Esophagus muscularis mucosa (tissue), 4 donors: Measurements from ENCODE around the gene DSCAML1. TPM values are rescaled to one million over a fixed set of nuclear protein-coding genes. Genes with fewer than 3 reads are reported as not detected.

Experiments
- DNase-seq: peaks from one replicate; pipeline ENCODE4 v3.0.0-alpha.2; 2017; ENCODE audit errors: extremely low spot score
- H3K27ac ChIP-seq, 4 donors: fragments of 200-600 bp; sonication (generic); replicated peaks in 1 of 4; 1 replicate in 3 of 4; 2 replicates in 1 of 4; pipeline ENCODE4 v1.5.1; 2016 to 2019; ENCODE audit warnings: mild to moderate bottlenecking in 1 of 4
- H3K27me3 ChIP-seq, 4 donors: fragments of 200-600 bp; sonication (generic); one replicate each; pipeline versions ENCODE4 v1.5.1 to v1.6.0; 2016 to 2019
- H3K36me3 ChIP-seq, 4 donors: fragments of 200-600 bp; sonication (generic); one replicate each; pipeline ENCODE4 v1.5.1; 2016 to 2019
- H3K4me1 ChIP-seq, 4 donors: fragments of 200-600 bp; sonication (generic); one replicate each; pipeline ENCODE4 v1.5.1; 2016 to 2019
- H3K4me3 ChIP-seq, 4 donors: fragments of 200-600 bp; sonication (generic); 1 replicate in 2 of 4; 2 replicates in 2 of 4; pipeline ENCODE4 v1.5.1; 2016 to 2019; ENCODE audit warnings: mild to moderate bottlenecking in 4 of 4, moderate library complexity in 1 of 4
- H3K9me3 ChIP-seq, 4 donors: fragments of 200-600 bp; sonication (generic); 1 replicate in 3 of 4; 2 replicates in 1 of 4; pipeline ENCODE4 v1.5.1; 2016 to 2019
- EP300 ChIP-seq: sonication (generic); formaldehyde crosslinking; IDR thresholded peaks from one replicate; pipeline ENCODE4 v1.6.1; 2017; ENCODE audit warnings: antibody characterized with exemption
- POLR2A ChIP-seq: fragments of 450-650 bp; IDR thresholded peaks from one replicate; pipeline ENCODE4 v1.6.1; 2017; ENCODE audit warnings: antibody characterized with exemption, moderate library complexity, mild to moderate bottlenecking, low read depth
- POLR2AphosphoS5 ChIP-seq, 2 donors: sonication (generic); formaldehyde crosslinking; IDR thresholded peaks; one replicate each; pipeline ENCODE4 v1.6.1; 2017; ENCODE audit warnings: antibody characterized with exemption in 2 of 2
- WGBS: methylation state at CpG from one replicate; pipeline ENCODE4 v1.1.5; 2018; 5-methylcytosine and 5-hydroxymethylcytosine counted together
- intact Hi-C: fragments of 100-400 bp; cut with DNase I; formaldehyde crosslinking; loops from one replicate; pipeline ENCODE4 v1.15.1; 2023
- total RNA-seq, 4 donors: library from RNA; depleted of rRNA; stranded (reverse); fragments of >200 nt; gene quantifications; one replicate each; pipeline versions ENCODE4 v1.1.0 to v1.2.1, GENCODE V29; 2016
- TF ChIP-seq, protein P1 (sequence below), 3 experiments: fragments of 200-600 bp in 2 of 3; fragments of 450-650 bp in 1 of 3; sonication (generic) in 2 of 3; IDR thresholded peaks; one replicate each; pipeline ENCODE4 v1.5.1; 2017 to 2019; ENCODE audit warnings: antibody characterized with exemption in 3 of 3, mild to moderate bottlenecking in 2 of 3, moderate library complexity in 1 of 3

DSCAML1 gene
- total RNA-seq, 4 donors from 2014 or later = 0.50 to 5.8 (median 1.2) TPM

DNA sequence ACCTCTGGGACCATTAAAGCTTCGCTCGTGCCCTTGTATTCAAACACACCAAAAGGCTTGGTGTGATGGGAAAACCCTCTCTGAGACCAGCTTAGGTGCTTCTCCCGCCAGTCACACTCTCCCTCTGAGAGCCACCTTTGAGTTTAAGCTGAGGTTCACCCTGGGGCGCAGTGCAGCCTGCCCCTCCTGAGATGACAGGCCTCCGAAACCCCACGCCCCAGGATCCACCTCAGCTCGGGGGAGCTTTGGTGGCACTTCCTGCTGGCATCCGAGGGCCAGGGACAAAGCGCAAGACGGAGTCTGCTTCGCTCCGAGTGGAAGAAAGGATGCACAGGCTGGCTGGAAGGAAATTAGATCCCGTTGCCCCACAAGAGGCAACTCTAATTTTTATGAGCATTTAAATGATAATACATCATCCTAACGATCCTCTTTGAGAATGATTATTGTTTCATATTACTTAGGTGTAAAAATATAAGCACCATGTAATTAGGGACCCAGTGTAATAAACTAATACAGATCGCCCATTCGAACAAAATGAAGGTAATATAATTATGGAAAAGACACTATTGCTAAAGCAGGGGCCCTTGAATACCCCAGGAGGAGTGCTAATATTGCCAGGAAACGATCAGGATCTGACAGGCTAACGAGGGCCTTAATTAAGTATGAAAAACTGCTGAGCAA is 334.7 kb downstream of the DSCAML1 start:
- Histone ChIP-seq H3K36me3 (peaks cover 0 to 4% (median 3%) of the 10 kb centered on the region in 4 donors), H3K27ac (no peak overlapping the region), H3K9me3 (no peaks in the 10 kb centered on the region), H3K4me3 (no peak overlapping the region), H3K4me1 (no peaks in the 10 kb centered on the region), H3K27me3 (no peaks in the 10 kb centered on the region)
- no peak for DNase-seq
- intact Hi-C loops = no loop called here
- TF ChIP-seq, protein P1, sequence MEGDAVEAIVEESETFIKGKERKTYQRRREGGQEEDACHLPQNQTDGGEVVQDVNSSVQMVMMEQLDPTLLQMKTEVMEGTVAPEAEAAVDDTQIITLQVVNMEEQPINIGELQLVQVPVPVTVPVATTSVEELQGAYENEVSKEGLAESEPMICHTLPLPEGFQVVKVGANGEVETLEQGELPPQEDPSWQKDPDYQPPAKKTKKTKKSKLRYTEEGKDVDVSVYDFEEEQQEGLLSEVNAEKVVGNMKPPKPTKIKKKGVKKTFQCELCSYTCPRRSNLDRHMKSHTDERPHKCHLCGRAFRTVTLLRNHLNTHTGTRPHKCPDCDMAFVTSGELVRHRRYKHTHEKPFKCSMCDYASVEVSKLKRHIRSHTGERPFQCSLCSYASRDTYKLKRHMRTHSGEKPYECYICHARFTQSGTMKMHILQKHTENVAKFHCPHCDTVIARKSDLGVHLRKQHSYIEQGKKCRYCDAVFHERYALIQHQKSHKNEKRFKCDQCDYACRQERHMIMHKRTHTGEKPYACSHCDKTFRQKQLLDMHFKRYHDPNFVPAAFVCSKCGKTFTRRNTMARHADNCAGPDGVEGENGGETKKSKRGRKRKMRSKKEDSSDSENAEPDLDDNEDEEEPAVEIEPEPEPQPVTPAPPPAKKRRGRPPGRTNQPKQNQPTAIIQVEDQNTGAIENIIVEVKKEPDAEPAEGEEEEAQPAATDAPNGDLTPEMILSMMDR (IDR thresholded peaks at IDR 0.05) = no peak
- TF ChIP-seq POLR2AphosphoS5 (IDR thresholded peaks at IDR 0.05) (no peak), EP300 (no peak), POLR2A (no peak)
- 90% methylated on average over 15 of the region's 18 CpGs for WGBS

GRCh38 chr11:117461396-117462182 is 335.4 kb downstream of the DSCAML1 start:
- H3K4me3 ChIP-seq = no peak overlapping the region
- H3K27me3 ChIP-seq = no peaks in the 10 kb centered on the region
- intact Hi-C loops = no loop called here
- H3K27ac ChIP-seq = no peak overlapping the region
- no peaks in the 10 kb centered on the region for H3K4me1 ChIP-seq
- peaks cover 0 to 4% (median 3%) of the 10 kb centered on the region in 4 donors for H3K36me3 ChIP-seq
- 86% methylated on average over 13 of the region's 16 CpGs for WGBS
- no peak for DNase-seq
- TF ChIP-seq POLR2A (no peak), POLR2AphosphoS5 (IDR thresholded peaks at IDR 0.05) (no peak), EP300 (no peak)
- TF ChIP-seq, protein P1 (IDR thresholded peaks at IDR 0.05) = no peak
- H3K9me3 ChIP-seq = no peaks in the 10 kb centered on the region

DNA sequence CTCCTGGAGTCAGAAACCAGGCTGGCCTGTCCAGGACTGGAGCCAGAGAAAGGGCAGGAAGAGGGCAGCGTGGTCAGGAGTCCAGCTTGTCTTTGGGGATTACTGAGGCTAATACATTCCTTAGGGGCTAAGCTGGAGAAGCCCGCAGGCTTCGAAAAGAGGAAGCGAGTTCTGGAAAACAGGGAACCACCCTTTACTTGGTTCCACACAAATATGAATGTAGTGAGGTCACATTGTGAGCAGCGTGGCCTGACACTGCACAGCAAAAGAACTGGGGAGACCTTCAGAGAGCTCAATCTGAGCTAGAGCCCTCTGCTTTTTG is 337.1 kb downstream of the DSCAML1 start:
- Histone ChIP-seq H3K36me3 (peaks cover 0 to 4% (median 3%) of the 10 kb centered on the region in 4 donors), H3K27ac (no peak overlapping the region), H3K9me3 (peaks cover 0 to 4% (median 2%) of the 10 kb centered on the region in 4 donors), H3K4me1 (no peaks in the 10 kb centered on the region), H3K4me3 (no peak overlapping the region), H3K27me3 (no peaks in the 10 kb centered on the region)
- no peak for TF ChIP-seq POLR2AphosphoS5 (IDR thresholded peaks at IDR 0.05)
- no peak for TF ChIP-seq EP300
- TF ChIP-seq, protein P1 (IDR thresholded peaks at IDR 0.05) = no peak
- TF ChIP-seq POLR2A = no peak
- intact Hi-C loops = no loop called here
- no peak for DNase-seq
- 86% methylated on average over 5 of the region's 5 CpGs for WGBS

- intact Hi-C loops = no loop called here
- DNase-seq = no peak
- peaks cover 0 to 9% (median 8%) of the 10 kb centered on the region in 4 donors for H3K9me3 ChIP-seq
- no peaks in the 10 kb centered on the region for H3K27me3 ChIP-seq
- H3K4me1 ChIP-seq = no peaks in the 10 kb centered on the region
- H3K36me3 ChIP-seq = peaks cover 0 to 3% (median 0%) of the 10 kb centered on the region in 4 donors
- no peak for TF ChIP-seq EP300
- TF ChIP-seq POLR2AphosphoS5 (IDR thresholded peaks at IDR 0.05) = no peak
- no peak for TF ChIP-seq POLR2A
- TF ChIP-seq, protein P1 (IDR thresholded peaks at IDR 0.05) = no peak
- 78% methylated on average over 7 of the region's 16 CpGs for WGBS
- no peak overlapping the region for H3K27ac ChIP-seq
- no peak overlapping the region for H3K4me3 ChIP-seq
Measured at GRCh38 chr11:117459123-117459978, 337.7 kb downstream of the DSCAML1 start.
